ENCODE results near the gene GALNTL6. TPM values are rescaled to one million over a fixed set of nuclear protein-coding genes. Genes with fewer than 3 reads are reported as not detected.
A peak's percentile ranks its signal among the peaks of the same experiment; 100 is the strongest.
"Not testable (repeated sequence)": the region's sequence is repeated elsewhere in the genome, so short reads cannot be mapped to it uniquely, and the experiment has no call there.

Gene GALNTL6
- polyA plus RNA-seq, 4 donors = 0.19 to 3.2 (median 0.74) TPM

DNA sequence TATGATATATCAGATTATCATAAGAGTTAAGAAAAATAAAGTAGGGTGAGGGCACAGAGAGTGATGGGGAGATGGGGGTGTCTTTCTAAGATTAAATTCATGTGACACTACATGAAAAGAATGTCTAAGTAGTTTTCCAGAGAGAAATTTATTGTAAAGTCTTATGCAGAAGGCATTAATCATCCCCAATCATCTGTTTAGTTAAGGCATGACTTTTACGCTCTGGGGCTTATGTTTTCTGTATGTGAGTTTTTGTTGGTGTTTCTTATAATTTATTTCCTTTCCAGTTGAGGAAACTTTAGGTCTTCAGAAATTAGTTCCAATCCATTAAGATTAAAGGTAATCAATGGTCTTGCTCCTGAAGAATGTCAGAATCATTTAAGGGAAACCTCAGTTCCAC is 972.4 kb downstream of the GALNTL6 start:
- DNase-seq (ENCODE audit: low read depth in 4 of 4, low spot score in 3 of 4) = no peak

- peak in 1 of 4 donors; percentile 26 for DNase-seq (ENCODE audit: low read depth in 4 of 4, low spot score in 3 of 4)
These were observed 973.0 kb downstream of the GALNTL6 start for GRCh38 chr4:172786039-172786792.

DNA sequence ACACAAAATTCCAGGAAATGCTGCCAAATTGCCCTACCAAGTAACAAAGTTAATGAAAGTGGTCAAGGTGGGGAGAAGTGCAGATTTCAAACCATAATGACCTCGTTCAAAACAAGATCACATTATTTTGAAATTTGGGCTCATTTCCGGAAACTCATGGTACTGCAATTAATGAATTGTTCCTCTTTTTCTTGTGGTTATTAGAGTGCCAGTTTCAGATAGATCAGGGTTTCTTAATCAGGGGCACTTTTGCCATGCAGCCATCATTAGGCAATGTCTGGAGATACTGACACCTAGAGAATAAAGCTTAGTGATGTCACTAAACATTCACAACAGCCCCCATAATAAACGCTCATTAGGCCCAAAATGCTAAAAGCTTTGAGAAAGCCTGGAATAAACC is 973.9 kb downstream of the GALNTL6 start:
- no peak for DNase-seq (ENCODE audit: low read depth in 4 of 4, low spot score in 3 of 4)

DNA sequence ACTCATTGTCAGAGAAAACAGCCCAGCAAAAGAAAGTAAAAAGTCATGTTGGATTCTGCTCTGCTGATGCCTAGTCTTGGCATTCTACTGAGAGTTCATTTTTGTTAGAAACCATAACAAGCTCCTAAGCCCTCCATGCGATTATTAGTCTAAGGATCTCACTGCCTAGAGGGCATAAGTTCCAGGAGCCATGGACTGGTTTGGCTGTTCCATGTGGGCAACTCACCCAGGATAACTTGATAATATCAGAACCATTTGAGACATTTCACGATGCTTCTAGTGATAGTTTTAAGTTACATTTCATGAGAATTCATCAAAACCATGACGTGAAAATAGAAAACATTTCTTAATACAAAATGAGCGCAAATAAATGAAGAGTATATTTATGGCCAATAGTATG is 978.6 kb downstream of the GALNTL6 start:
- no peak for DNase-seq (ENCODE audit: low read depth in 4 of 4, low spot score in 3 of 4)

DNA sequence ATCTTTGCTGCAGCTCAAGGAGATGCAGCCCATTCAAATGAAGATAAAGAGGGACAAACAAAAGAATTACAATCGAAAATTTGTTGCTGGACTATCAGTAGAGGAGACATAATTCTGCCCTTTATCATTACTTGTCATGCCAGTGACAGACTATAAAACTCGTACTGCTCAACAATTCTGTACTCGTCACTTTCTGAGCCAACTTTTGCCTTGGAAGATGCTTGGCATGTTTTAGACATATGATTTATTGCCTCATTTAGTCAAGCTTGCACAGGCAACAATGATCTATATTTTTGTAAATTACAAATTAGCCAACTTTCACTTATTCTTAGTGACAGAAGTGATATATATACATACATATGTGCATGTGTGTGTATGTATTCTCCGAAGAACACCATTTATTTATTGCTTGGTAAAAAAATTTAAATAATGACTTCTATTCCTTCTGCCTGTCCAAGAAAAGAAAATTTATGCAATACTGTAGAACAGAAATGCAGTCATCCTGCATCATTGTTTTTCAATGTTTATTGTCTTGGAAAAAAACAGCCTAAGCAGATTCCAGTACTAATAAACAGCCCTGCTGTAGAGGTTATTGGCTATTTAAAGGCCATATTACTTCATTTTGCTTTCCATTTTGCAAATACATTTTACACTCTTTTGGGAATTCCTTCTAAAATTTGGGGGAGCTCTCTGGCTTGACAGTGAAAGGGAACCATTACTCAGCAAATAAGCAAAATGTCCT is 980.5 kb downstream of the GALNTL6 start:
- DNase-seq (ENCODE audit: low read depth in 4 of 4, low spot score in 3 of 4) = no peak

DNA sequence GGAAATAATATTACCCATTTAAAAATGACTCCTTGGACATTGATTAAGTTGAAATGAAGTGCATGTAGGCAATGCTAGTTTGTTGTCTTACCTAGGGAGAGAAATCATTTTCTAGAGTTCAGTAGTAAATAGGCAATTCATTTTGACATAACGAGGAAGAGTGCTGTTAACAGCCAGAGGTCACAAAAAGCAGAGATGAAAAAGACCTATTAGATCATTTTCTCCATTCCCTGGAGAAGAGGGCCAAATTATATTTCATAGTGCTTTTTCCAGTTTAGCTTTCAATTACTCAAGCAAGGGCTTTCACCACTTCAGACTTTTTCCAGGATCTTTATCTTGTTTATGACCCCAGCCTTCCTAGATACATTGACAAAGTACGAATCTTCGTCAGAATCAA is 981.1 kb downstream of the GALNTL6 start:
- DNase-seq (ENCODE audit: low read depth in 4 of 4, low spot score in 3 of 4) = no peak

DNA sequence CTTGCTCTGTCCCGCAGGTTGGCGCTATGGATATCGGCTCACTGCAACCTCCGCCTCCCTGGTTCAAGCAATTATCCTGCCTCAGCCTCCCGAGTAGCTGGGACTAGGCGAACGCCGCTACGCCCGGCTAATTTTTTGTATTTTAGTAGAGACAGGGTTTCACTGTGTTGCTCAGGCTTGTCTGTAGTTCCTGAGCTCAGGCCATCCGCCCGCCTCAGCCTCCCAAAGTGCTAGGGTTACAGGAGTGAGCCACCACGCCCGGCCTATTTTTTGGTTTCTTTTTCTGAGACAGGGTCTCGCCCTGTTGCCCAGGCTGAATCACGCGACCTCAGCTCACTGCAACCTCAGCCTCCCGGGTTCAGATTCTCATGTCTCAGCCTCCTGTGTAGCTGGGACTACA is 984.1 kb downstream of the GALNTL6 start:
- DNase-seq (ENCODE audit: low read depth in 4 of 4, low spot score in 3 of 4) = not testable (repeated sequence)

DNA sequence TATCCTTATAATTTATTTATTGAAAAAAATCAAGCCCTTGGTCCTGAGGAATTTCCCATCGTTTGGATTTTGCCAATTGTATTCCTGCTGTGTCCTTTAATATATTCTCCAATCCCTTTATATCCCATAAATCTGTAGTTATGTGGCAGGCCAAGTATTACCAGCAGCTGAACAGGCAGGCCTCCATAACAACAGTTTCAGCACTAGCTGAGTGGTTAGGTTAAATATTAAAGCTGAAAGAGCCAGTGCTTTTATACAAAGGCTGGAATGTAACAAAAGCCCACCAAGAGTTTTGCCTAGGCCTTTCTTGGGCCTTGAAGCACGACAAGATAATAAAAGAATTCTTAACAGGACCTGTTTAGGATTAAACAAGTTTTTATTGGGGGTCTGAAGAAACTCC is 988.8 kb downstream of the GALNTL6 start:
- DNase-seq (ENCODE audit: low read depth in 4 of 4, low spot score in 3 of 4) = peak in 1 of 4 donors; percentile 9

- DNase-seq (ENCODE audit: low read depth in 4 of 4, low spot score in 3 of 4) = no peak
These were observed 993.6 kb downstream of the GALNTL6 start for GRCh38 chr4:172806841-172807240.

- DNase-seq (ENCODE audit: low read depth in 4 of 4, low spot score in 3 of 4) = no peak
These were observed 995.0 kb downstream of the GALNTL6 start for GRCh38 chr4:172808196-172808595.

GRCh38 chr4:172809319-172809718 is 996.1 kb downstream of the GALNTL6 start:
- DNase-seq (ENCODE audit: low read depth in 4 of 4, low spot score in 3 of 4) = no peak

DNA sequence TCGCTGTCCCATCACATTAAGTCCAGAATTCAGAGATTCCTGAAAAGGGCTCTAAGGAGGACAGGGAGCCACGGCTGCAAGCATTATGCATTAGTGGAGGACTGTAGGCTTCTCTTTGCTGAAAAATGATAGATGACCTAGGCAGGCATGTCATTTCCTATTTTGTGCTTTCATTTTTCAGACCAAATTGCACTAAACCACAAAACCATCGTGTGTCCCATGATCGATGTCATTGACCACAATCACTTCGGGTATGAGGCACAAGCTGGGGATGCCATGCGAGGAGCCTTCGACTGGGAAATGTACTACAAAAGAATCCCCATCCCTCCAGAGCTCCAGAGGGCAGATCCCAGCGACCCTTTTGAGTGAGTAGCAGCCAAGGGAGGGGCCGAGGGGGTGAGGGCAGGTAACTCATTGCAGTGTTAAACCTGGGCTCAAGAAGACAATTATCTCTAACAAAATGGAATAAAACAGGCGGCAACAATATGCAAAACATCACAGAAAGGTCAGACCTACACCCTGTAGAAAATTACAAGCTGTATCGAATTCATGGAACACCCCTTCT is 1000.2 kb downstream of the GALNTL6 start:
- DNase-seq (ENCODE audit: low read depth in 4 of 4, low spot score in 3 of 4) = no peak

DNA sequence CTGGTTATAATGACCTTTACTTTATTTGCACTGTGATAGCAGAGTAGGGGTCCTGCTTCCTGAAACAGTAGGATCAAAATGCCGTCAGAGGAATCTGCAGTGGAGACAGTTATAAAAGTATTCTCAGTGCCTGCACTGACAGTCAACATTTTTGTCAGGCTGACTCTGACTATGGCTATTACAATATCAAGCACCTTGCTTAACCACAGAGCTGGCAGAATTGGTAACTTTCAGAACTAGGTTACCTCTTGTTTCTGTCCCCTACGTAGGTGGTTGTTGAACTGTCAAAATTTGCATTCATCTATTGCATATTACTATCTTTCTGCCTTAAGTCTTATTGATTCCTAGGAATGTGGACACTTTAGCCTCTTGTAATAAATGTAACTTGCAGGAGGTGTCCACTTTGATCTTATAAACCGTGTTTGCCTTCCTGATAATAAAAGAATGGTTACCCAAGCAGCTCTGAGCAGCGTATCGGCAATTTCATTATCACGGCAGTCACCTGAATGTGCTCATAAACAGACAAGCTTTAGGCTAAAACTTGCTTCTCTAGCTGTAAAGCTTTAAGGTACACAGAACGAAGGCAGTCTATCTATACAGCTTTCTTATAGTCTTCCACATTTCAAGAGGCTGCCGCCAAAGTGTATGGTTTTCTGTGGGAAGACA is 1002.4 kb downstream of the GALNTL6 start:
- DNase-seq (ENCODE audit: low read depth in 4 of 4, low spot score in 3 of 4) = no peak

GRCh38 chr4:172818901-172819300 is 1005.7 kb downstream of the GALNTL6 start:
- DNase-seq (ENCODE audit: low read depth in 4 of 4, low spot score in 3 of 4) = no peak

DNA sequence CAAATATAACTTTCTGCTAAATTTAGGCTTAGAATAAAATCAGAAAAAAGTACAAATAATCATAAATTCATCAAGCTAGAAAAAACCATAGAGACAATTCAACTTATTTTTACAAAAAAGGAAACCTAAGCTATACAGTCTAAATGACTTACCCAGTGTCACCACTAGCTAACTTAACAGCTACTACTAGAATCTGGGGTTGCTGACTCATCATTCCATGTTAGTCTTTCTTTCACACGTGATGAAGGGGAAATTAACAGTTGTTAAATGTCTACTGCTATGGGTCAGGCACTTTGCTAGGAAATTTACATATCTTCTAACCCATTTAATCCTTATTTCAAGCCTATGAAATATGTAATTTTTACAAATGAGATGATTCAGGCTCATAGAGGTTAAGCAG is 1006.1 kb downstream of the GALNTL6 start:
- DNase-seq (ENCODE audit: low read depth in 4 of 4, low spot score in 3 of 4) = no peak

DNA sequence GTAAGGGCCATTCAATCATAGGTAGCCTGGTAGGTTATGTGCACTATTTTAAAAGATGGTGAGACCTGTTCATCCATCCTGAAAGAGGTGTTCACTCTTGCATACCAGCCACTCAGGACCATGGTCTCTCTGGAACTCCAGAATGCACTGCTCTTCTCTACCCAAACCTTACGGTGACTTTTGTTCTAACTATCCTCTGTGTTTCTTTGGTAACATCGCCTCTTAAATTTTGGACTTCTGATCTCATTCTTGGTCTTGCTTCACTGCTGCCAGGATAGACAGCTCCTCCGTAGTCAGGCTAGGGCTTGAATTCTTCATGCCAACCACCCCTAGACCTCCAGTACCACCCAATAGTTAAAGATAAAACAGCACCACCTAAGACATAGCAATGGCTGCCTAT is 1009.1 kb downstream of the GALNTL6 start:
- DNase-seq (ENCODE audit: low read depth in 4 of 4, low spot score in 3 of 4) = peak in 1 of 4 donors; percentile 3

DNA sequence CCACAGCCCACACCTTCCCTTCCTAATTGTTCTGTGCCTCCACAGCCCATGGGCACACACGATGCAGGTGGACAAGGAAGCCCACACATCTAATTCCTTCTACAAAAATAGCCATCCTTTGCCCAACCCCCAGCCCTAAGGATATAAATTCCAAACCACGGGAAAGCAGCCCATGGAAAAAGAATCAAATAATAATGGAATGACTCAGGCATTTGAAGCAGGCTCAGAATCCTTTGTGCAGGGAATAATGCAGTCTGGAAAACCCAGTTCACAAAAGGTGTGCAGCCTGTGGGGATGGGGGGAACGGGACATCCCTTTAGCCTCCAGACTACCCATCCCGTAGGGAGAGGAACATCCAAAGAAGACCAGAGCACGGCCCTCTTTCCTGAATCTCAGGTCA is 1013.1 kb downstream of the GALNTL6 start:
- no peak for DNase-seq (ENCODE audit: low read depth in 4 of 4, low spot score in 3 of 4)

DNA sequence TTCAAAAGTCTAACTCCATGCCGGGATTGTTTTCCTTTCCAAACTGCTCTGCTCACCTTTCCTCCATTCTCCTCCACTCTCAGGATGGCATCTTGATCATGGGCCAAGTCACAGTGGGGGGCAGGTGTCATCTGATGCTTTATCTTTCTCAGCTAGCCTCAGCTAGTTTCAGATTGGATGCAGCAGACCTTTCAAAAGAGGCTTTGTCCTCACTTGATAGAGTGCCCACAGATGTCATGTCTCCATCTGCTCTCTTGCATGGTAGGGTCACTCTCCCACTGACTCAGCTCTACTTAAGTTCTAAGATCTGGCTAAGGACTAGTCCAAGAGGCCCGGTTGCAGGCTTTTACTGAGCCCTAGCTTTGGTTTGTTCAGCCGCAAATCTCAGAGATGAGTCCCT is 1013.7 kb downstream of the GALNTL6 start:
- DNase-seq (ENCODE audit: low read depth in 4 of 4, low spot score in 3 of 4) = no peak

DNA sequence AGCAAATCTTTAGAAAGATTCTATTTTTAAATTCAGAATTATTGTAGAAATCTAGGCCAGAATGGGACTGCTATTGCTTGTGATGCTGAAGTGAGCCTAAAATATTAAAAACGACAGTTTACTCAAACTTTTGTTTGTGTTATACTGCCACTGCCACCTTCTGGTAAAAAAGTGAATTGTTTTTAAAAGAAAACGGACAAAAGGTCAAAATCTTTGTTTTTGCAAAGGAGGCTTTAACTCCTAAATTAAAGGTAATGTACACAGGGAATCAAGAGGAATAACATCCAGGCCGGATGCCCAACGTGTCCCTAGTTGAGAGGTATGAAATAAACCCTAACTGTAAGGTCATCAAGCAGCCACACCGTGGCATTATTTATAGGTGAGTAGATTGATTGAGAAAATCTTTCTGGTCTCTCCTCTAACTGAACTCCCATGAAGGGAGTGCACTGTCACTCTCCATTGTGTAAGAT is 1017.1 kb downstream of the GALNTL6 start:
- peak in 1 of 4 donors; percentile 9 for DNase-seq (ENCODE audit: low read depth in 4 of 4, low spot score in 3 of 4)

- no peak for DNase-seq (ENCODE audit: low read depth in 4 of 4, low spot score in 3 of 4)
These were observed 1023.5 kb downstream of the GALNTL6 start for GRCh38 chr4:172836661-172837060.

DNA sequence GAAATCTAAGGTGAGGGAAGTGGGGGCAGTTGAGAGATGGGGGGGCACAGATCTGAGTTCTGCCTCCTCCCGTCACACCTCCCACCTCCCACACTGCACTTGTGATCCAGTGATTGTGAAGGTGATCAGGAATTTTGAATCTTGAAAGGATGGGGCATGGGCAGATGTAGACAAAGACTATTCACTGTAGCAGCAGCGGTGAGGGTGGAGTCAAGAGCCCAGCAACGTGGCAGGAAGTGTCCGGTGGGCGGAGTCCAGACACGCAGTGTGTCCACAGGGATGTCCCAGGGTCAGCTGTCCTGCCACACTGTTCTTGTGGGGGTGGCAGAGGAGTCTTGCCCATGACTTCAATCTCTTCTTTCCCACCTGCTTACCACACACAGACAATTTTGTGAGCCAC is 1024.9 kb downstream of the GALNTL6 start:
- DNase-seq (ENCODE audit: low read depth in 4 of 4, low spot score in 3 of 4) = no peak

Measured in left renal pelvis (tissue), 4 donors.